ENCODE measurements around the gene FRMPD2.

The FRMPD2 gene

GRCh38 chr10:48289501-48290238 lies 15.2 kb upstream of the FRMPD2 start:
- peak; percentile 10 for DNase-seq (ENCODE audit: low read depth)
- peak; percentile 84 for TF ChIP-seq CTCF (IDR thresholded peaks at IDR 0.05; ENCODE audit: control insufficient read depth, insufficient read depth, low read depth, low read length, missing control alignments)
- no peak overlapping the region for H3K4me3 ChIP-seq (ENCODE audit: control insufficient read depth, low read depth, low read length)

- no peak for TF ChIP-seq CTCF (IDR thresholded peaks at IDR 0.05; ENCODE audit: control insufficient read depth, insufficient read depth, low read depth, low read length, missing control alignments)
- no peak for DNase-seq (ENCODE audit: low read depth)
- no peak overlapping the region for H3K4me3 ChIP-seq (ENCODE audit: control insufficient read depth, low read depth, low read length)
These were observed 14.2 kb upstream of the FRMPD2 start for GRCh38 chr10:48288661-48289060.

- H3K4me3 ChIP-seq (ENCODE audit: control insufficient read depth, low read depth, low read length) = no peak overlapping the region
- TF ChIP-seq CTCF (IDR thresholded peaks at IDR 0.05; ENCODE audit: control insufficient read depth, insufficient read depth, low read depth, low read length, missing control alignments) = no peak
- no peak for DNase-seq (ENCODE audit: low read depth)
These were observed 13.2 kb upstream of the FRMPD2 start for GRCh38 chr10:48287417-48288391.

GRCh38 chr10:48286356-48286755 lies 11.9 kb upstream of the FRMPD2 start:
- no peak for DNase-seq (ENCODE audit: low read depth)
- TF ChIP-seq CTCF (IDR thresholded peaks at IDR 0.05; ENCODE audit: control insufficient read depth, insufficient read depth, low read depth, low read length, missing control alignments) = no peak
- no peak overlapping the region for H3K4me3 ChIP-seq (ENCODE audit: control insufficient read depth, low read depth, low read length)

GRCh38 chr10:48285710-48286109 lies 11.2 kb upstream of the FRMPD2 start:
- H3K4me3 ChIP-seq (ENCODE audit: control insufficient read depth, low read depth, low read length) = no peak overlapping the region
- DNase-seq (ENCODE audit: low read depth) = no peak
- TF ChIP-seq CTCF (IDR thresholded peaks at IDR 0.05; ENCODE audit: control insufficient read depth, insufficient read depth, low read depth, low read length, missing control alignments) = no peak

GRCh38 chr10:48284811-48285210 lies 10.3 kb upstream of the FRMPD2 start:
- no peak overlapping the region for H3K4me3 ChIP-seq (ENCODE audit: control insufficient read depth, low read depth, low read length)
- DNase-seq (ENCODE audit: low read depth) = no peak
- TF ChIP-seq CTCF (IDR thresholded peaks at IDR 0.05; ENCODE audit: control insufficient read depth, insufficient read depth, low read depth, low read length, missing control alignments) = no peak
